HCT116 (cell line): Measurements from ENCODE around the gene SOBP.

Experiments used
- ATF3 ChIP-seq: IDR thresholded peaks from 2 replicates; pipeline ENCODE4 v1.6.1; 2012
- EZH2 ChIP-seq: fragments of 200-600 bp; sonication (generic); IDR thresholded peaks from 2 replicates; pipeline ENCODE4 v1.6.1; 2017; ENCODE audit warnings: antibody characterized with exemption, mixed run types
- POLR2A ChIP-seq: IDR thresholded peaks from 2 replicates; pipeline ENCODE4 v1.7.0; 2011; ENCODE audit warnings: borderline replicate concordance; ENCODE audit not compliant: insufficient read depth, insufficient read length; ENCODE audit errors: extremely low read depth
- RAD21 ChIP-seq: IDR thresholded peaks from 2 replicates; pipeline ENCODE4 v1.6.1; 2012; ENCODE audit warnings: low read depth, mild to moderate bottlenecking
- SRF ChIP-seq: IDR thresholded peaks from 2 replicates; pipeline ENCODE4 v1.6.1; 2012; ENCODE audit warnings: low read depth
- TF ChIP-seq, protein P1 (sequence below), 3 experiments: fragments of 200-600 bp in 1 of 3; sonication (generic) in 1 of 3; IDR thresholded peaks in 2 of 3; conservative IDR thresholded peaks in 1 of 3; 2 replicates each; pipeline ENCODE4 v1.5.1; 2012 to 2017; ENCODE audit warnings: low read depth in 2 of 3, low read length in 2 of 3, antibody characterized with exemption in 1 of 3, borderline replicate concordance in 1 of 3, control low read depth in 1 of 3, mild to moderate bottlenecking in 1 of 3, mixed read lengths in 1 of 3, mixed run types in 1 of 3, moderate library complexity in 1 of 3; ENCODE audit not compliant: insufficient read depth in 1 of 3
- TF ChIP-seq, protein P2 (sequence below): IDR thresholded peaks from 2 replicates; pipeline ENCODE4 v1.6.1; 2012; ENCODE audit warnings: low read depth

DNA sequence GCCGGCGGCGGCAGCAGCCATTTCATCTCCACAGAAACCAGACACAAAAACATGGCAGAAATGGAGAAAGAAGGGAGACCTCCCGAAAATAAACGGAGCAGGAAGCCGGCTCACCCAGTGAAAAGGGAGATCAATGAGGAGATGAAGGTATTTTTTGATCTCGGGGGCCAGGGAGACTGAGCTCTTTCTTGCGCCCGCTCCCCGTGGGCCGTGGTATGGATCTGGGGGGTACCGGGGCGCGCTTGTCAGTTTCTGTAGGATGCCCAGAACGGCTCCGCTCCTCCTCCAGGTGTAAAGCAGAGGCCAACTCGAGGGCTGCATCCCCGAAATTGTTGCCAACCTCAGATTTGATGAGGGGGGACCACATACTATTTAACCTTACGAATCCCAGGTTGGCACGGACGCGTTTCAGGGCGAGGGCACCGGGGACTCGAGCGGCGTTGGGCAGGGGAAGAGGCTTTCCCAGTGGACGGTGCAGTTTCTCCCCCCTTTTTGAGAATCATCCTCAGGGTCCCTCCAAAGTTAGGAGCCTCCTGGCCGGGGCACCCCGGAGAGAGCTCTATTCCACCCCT is 735 bp downstream of the SOBP start:
- TF ChIP-seq SRF (no peak), EZH2 (no peak), RAD21 (no peak), ATF3 (no peak), POLR2A (no peak)
- TF ChIP-seq, protein P1, sequence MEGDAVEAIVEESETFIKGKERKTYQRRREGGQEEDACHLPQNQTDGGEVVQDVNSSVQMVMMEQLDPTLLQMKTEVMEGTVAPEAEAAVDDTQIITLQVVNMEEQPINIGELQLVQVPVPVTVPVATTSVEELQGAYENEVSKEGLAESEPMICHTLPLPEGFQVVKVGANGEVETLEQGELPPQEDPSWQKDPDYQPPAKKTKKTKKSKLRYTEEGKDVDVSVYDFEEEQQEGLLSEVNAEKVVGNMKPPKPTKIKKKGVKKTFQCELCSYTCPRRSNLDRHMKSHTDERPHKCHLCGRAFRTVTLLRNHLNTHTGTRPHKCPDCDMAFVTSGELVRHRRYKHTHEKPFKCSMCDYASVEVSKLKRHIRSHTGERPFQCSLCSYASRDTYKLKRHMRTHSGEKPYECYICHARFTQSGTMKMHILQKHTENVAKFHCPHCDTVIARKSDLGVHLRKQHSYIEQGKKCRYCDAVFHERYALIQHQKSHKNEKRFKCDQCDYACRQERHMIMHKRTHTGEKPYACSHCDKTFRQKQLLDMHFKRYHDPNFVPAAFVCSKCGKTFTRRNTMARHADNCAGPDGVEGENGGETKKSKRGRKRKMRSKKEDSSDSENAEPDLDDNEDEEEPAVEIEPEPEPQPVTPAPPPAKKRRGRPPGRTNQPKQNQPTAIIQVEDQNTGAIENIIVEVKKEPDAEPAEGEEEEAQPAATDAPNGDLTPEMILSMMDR (IDR thresholded peaks at IDR 0.05 in 2 of 3, conservative IDR thresholded peaks at IDR 0.05 in 1 of 3; ENCODE audit: borderline replicate concordance in 1 of 3, insufficient read depth in 1 of 3, low read depth in 2 of 3, low read length in 2 of 3): no peak
- TF ChIP-seq, protein P2, sequence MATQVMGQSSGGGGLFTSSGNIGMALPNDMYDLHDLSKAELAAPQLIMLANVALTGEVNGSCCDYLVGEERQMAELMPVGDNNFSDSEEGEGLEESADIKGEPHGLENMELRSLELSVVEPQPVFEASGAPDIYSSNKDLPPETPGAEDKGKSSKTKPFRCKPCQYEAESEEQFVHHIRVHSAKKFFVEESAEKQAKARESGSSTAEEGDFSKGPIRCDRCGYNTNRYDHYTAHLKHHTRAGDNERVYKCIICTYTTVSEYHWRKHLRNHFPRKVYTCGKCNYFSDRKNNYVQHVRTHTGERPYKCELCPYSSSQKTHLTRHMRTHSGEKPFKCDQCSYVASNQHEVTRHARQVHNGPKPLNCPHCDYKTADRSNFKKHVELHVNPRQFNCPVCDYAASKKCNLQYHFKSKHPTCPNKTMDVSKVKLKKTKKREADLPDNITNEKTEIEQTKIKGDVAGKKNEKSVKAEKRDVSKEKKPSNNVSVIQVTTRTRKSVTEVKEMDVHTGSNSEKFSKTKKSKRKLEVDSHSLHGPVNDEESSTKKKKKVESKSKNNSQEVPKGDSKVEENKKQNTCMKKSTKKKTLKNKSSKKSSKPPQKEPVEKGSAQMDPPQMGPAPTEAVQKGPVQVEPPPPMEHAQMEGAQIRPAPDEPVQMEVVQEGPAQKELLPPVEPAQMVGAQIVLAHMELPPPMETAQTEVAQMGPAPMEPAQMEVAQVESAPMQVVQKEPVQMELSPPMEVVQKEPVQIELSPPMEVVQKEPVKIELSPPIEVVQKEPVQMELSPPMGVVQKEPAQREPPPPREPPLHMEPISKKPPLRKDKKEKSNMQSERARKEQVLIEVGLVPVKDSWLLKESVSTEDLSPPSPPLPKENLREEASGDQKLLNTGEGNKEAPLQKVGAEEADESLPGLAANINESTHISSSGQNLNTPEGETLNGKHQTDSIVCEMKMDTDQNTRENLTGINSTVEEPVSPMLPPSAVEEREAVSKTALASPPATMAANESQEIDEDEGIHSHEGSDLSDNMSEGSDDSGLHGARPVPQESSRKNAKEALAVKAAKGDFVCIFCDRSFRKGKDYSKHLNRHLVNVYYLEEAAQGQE: no peak
